Transverse colon (tissue), 4 donors: ENCODE results near the gene ZFP69.

ENCODE experiments used
- EP300 ChIP-seq: sonication (generic); formaldehyde crosslinking; IDR thresholded peaks from one replicate; pipeline ENCODE4 v1.6.1; 2017; ENCODE audit warnings: antibody characterized with exemption, low read depth
- POLR2A ChIP-seq: fragments of 450-650 bp; IDR thresholded peaks from one replicate; pipeline ENCODE4 v1.6.1; 2016; ENCODE audit warnings: antibody characterized with exemption, mild to moderate bottlenecking, moderate library complexity
- POLR2AphosphoS5 ChIP-seq, 3 donors: sonication (generic); formaldehyde crosslinking; IDR thresholded peaks; one replicate each; pipeline ENCODE4 v1.6.1; 2016; ENCODE audit warnings: antibody characterized with exemption in 3 of 3
- TF ChIP-seq, protein P1 (sequence below), 5 experiments: fragments of 200-600 bp in 3 of 5; fragments of 450-650 bp in 2 of 5; sonication (generic) in 3 of 5; IDR thresholded peaks; 1 replicate in 2 of 5; 2 replicates in 3 of 5; pipeline ENCODE4 v1.5.1; 2016 to 2017; ENCODE audit warnings: antibody characterized with exemption in 5 of 5, inconsistent platforms in 3 of 5, mild to moderate bottlenecking in 2 of 5, moderate library complexity in 1 of 5

DNA sequence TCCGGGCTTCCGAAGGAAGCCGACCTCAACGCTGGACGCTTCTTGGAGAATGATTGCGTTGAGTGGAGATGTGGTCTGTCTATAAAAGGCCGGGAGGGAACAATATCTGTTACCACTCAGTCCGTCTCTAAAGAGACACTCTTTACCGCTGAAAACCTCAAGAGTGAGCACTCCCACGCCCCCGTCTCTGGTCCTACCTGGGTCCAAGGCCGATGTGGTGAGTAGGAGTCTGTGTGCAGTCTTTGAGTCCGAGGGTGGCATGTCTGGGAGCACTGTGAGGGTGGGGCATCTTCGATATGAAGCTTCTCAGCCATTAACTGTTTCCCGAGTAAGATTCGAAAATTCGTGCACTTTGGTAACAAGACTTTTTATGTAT lies 576 bp downstream of the ZFP69 start:
- TF ChIP-seq, protein P1, sequence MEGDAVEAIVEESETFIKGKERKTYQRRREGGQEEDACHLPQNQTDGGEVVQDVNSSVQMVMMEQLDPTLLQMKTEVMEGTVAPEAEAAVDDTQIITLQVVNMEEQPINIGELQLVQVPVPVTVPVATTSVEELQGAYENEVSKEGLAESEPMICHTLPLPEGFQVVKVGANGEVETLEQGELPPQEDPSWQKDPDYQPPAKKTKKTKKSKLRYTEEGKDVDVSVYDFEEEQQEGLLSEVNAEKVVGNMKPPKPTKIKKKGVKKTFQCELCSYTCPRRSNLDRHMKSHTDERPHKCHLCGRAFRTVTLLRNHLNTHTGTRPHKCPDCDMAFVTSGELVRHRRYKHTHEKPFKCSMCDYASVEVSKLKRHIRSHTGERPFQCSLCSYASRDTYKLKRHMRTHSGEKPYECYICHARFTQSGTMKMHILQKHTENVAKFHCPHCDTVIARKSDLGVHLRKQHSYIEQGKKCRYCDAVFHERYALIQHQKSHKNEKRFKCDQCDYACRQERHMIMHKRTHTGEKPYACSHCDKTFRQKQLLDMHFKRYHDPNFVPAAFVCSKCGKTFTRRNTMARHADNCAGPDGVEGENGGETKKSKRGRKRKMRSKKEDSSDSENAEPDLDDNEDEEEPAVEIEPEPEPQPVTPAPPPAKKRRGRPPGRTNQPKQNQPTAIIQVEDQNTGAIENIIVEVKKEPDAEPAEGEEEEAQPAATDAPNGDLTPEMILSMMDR (IDR thresholded peaks at IDR 0.05): no peak
- TF ChIP-seq POLR2A (no peak), POLR2AphosphoS5 (IDR thresholded peaks at IDR 0.05) (no peak), EP300 (no peak)
